Bronchial epithelial cell (primary cell): ENCODE measurements around the gene CBX2. TPM values are rescaled to one million over a fixed set of nuclear protein-coding genes. Genes with fewer than 3 reads are reported as not detected.

ENCODE experiments used
- DNase-seq: peaks from one replicate; pipeline ENCODE4 v3.0.0-alpha.2; 2010; ENCODE audit warnings: low read depth
- FAIRE-seq: peaks from 2 replicates; lab custom pipeline; 2011; peaks lifted over from hg19 to GRCh38; lab: Jason Lieb, UNC
- H3K27me3 ChIP-seq: 2 replicates; pipeline ENCODE4 v1.5.1; 2011; ENCODE audit warnings: low read length; ENCODE audit not compliant: control insufficient read depth, insufficient read depth
- H3K36me3 ChIP-seq: 2 replicates; pipeline ENCODE4 v1.5.1; 2011; ENCODE audit warnings: low read length; ENCODE audit not compliant: control insufficient read depth, insufficient read depth
- H3K4me3 ChIP-seq: 2 replicates; pipeline ENCODE4 v1.5.1; 2011; ENCODE audit warnings: mild to moderate bottlenecking, low read depth, low read length, control low read depth
- total RNA-seq: library from RNA; depleted of rRNA; stranded (reverse); fragments of >200 nt; gene quantifications from 2 replicates; pipeline ENCODE4 v1.2.1, GENCODE V29; 2014
- TF ChIP-seq, protein P1 (sequence below): IDR thresholded peaks from 2 replicates; pipeline ENCODE4 v1.5.1; 2011; ENCODE audit warnings: mild to moderate bottlenecking, moderate library complexity, low read length, control low read depth, inconsistent platforms; ENCODE audit not compliant: insufficient read depth, severe bottlenecking

CBX2 gene
- total RNA-seq, 1 donor from 2014 or later = 1.1 TPM

GRCh38 chr17:79820959-79821330 is 43.0 kb downstream of the CBX2 start:
- TF ChIP-seq, protein P1, sequence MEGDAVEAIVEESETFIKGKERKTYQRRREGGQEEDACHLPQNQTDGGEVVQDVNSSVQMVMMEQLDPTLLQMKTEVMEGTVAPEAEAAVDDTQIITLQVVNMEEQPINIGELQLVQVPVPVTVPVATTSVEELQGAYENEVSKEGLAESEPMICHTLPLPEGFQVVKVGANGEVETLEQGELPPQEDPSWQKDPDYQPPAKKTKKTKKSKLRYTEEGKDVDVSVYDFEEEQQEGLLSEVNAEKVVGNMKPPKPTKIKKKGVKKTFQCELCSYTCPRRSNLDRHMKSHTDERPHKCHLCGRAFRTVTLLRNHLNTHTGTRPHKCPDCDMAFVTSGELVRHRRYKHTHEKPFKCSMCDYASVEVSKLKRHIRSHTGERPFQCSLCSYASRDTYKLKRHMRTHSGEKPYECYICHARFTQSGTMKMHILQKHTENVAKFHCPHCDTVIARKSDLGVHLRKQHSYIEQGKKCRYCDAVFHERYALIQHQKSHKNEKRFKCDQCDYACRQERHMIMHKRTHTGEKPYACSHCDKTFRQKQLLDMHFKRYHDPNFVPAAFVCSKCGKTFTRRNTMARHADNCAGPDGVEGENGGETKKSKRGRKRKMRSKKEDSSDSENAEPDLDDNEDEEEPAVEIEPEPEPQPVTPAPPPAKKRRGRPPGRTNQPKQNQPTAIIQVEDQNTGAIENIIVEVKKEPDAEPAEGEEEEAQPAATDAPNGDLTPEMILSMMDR = no peak
- Histone ChIP-seq H3K4me3 (no peak overlapping the region), H3K36me3 (no peaks in the 10 kb centered on the region), H3K27me3 (peaks cover 12% of the 10 kb centered on the region)
- no peak for DNase-seq
- no peak for FAIRE-seq

DNA sequence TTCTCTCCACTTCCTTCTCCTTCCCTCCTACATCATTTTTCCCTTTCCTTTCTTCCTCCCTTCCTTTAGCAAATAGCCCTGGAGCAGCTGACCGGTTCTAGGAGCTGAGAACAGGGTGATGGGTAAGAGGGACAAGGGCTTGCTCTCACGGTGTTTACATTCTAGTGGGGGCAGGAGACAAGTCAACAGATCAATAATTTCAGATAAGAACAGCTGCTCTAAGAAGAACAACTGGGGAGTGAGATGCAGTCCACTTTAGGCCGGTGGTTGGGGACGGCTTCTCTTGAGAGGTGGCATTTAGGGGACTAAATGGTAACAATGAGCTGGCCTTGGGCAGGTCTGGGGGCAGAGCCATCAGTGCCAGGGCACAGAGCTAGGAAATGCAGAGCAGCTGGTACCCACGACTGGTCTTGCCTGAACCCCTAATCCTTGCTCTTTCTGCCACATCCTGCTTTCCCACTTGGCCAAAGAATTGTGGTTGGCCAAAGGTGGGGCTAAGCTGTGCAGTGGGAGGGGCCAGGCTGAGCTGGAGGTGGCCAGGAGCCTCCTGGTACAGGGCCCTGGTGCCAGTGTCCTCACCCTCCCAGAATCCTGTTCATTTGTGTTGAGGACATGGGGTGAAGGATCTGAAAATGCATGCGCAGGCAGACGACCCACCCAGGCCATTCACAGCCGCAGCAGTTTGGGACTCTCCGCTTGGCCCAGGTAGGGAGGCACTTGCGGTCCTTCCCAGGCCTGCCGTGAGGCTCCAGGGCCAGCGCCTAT is 43.6 kb downstream of the CBX2 start:
- DNase-seq (no peak), FAIRE-seq (no peak)
- Histone ChIP-seq H3K27me3 (peaks cover 9% of the 10 kb centered on the region), H3K36me3 (no peaks in the 10 kb centered on the region), H3K4me3 (no peak overlapping the region)
- TF ChIP-seq, protein P1 = no peak

DNA sequence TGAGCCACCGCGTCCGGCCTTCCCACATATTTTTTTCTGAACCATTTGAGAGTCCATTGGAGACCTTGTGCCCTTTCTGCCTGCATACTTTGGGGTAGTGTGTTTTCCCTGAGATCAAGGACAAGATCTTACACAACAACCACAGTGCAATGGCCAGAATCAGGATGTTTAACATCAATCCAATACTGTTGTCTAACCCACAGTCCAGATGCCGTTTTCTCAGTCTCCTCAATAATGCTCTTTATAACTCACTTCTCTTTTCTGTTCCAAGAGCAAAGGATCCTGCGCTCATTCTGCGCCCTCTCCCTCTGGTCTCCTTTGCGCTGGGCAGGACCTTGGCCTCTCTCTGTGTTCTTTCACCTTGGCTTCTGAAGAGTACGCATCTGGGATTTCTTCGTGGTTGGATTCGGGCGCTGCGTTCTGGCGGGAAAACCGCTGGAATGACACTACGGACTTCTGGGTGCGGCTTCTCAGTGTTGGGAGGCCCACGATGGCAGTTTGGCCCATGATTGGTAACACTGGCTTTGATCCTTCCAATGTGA is 44.7 kb downstream of the CBX2 start:
- FAIRE-seq (no peak), DNase-seq (no peak)
- no peak overlapping the region for H3K4me3 ChIP-seq
- peaks cover 4% of the 10 kb centered on the region for H3K27me3 ChIP-seq
- TF ChIP-seq, protein P1 = no peak
- no peaks in the 10 kb centered on the region for H3K36me3 ChIP-seq

DNA sequence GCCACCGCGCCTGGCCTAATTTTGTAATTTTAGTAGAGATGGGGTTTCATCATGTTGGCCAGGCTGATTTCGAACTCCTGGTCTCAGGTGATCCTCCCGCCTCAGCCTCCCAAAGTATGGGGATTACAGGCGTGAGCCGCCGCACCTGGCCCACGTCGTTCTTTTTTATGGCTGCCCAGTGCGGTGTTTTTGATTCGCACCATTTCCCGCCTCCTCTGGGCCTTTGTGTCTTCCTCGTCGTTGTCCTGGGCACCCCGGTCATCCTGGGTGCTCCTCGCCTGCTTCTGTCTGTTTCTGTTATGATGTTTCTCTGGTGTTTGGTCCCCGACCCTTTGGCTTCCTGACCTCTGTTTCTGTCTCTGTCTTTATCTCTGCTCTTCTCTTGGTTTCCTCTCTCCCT is 46.3 kb downstream of the CBX2 start:
- no peak overlapping the region for H3K4me3 ChIP-seq
- H3K27me3 ChIP-seq = peaks cover 4% of the 10 kb centered on the region
- no peaks in the 10 kb centered on the region for H3K36me3 ChIP-seq
- DNase-seq = no peak
- FAIRE-seq = no peak
- TF ChIP-seq, protein P1 = no peak

GRCh38 chr17:79824893-79825579 is 47.1 kb downstream of the CBX2 start:
- FAIRE-seq = no peak
- no peaks in the 10 kb centered on the region for H3K36me3 ChIP-seq
- DNase-seq = no peak
- no peak overlapping the region for H3K4me3 ChIP-seq
- TF ChIP-seq, protein P1 = no peak
- peaks cover 2% of the 10 kb centered on the region for H3K27me3 ChIP-seq
